Type B pancreatic cell (in vitro differentiated cells): ENCODE results near the gene KRTAP5-8. TPM values are rescaled to one million over a fixed set of nuclear protein-coding genes. Genes with fewer than 3 reads are reported as not detected.
"Not testable (repeated sequence)": the region's sequence is repeated elsewhere in the genome, so short reads cannot be mapped to it uniquely, and the experiment has no call there.

ENCODE experiments used
- DNase-seq: peaks from one replicate; pipeline ENCODE4 v3.0.0; 2021; ENCODE audit warnings: mixed read lengths; ENCODE audit not compliant: unreplicated experiment; ENCODE audit errors: extremely low spot score
- H3K27ac Mint-ChIP-seq: 2 replicates; pipeline ENCODE4 v1.8.0; 2021; ENCODE audit warnings: mild to moderate bottlenecking, mixed read lengths
- H3K27me3 Mint-ChIP-seq: 2 replicates; pipeline ENCODE4 v1.8.0; 2021; ENCODE audit warnings: mixed read lengths
- H3K36me3 Mint-ChIP-seq: 2 replicates; pipeline ENCODE4 v1.8.0; 2021; ENCODE audit warnings: mixed read lengths
- H3K4me1 Mint-ChIP-seq: one replicate; pipeline ENCODE4 v1.8.0; 2021; ENCODE audit warnings: mixed read lengths; ENCODE audit not compliant: unreplicated experiment
- H3K4me3 Mint-ChIP-seq: 2 replicates; pipeline ENCODE4 v1.8.0; 2021; ENCODE audit warnings: mild to moderate bottlenecking, mixed read lengths
- H3K9me3 Mint-ChIP-seq: 2 replicates; pipeline ENCODE4 v1.8.0; 2021; ENCODE audit warnings: mixed read lengths
- total RNA-seq: library from RNA; stranded (reverse); gene quantifications from 2 replicates; pipeline ENCODE4 v1.2.1, GENCODE V29; 2021; ENCODE audit warnings: low replicate concordance
- TF ChIP-seq, protein P1 (sequence below): fragments of 200-600 bp; sonication (generic); conservative IDR thresholded peaks from 2 replicates; pipeline ENCODE4 v1.5.0; 2021; ENCODE audit warnings: antibody characterized with exemption, mild to moderate bottlenecking

KRTAP5-8 gene
- total RNA-seq, 1 donor from 2014 or later: not detected

GRCh38 chr11:71577469-71578004, 39.7 kb downstream of the KRTAP5-8 start:
- Mint-ChIP-seq H3K4me1 (peaks cover 12% of the 10 kb centered on the region), H3K36me3 (no peaks in the 10 kb centered on the region), H3K27me3 (peaks cover 7% of the 10 kb centered on the region), H3K4me3 (no peak overlapping the region), H3K27ac (no peak overlapping the region), H3K9me3 (no peaks in the 10 kb centered on the region)
- TF ChIP-seq, protein P1, sequence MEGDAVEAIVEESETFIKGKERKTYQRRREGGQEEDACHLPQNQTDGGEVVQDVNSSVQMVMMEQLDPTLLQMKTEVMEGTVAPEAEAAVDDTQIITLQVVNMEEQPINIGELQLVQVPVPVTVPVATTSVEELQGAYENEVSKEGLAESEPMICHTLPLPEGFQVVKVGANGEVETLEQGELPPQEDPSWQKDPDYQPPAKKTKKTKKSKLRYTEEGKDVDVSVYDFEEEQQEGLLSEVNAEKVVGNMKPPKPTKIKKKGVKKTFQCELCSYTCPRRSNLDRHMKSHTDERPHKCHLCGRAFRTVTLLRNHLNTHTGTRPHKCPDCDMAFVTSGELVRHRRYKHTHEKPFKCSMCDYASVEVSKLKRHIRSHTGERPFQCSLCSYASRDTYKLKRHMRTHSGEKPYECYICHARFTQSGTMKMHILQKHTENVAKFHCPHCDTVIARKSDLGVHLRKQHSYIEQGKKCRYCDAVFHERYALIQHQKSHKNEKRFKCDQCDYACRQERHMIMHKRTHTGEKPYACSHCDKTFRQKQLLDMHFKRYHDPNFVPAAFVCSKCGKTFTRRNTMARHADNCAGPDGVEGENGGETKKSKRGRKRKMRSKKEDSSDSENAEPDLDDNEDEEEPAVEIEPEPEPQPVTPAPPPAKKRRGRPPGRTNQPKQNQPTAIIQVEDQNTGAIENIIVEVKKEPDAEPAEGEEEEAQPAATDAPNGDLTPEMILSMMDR: no peak
- no peak for DNase-seq

- H3K4me1 Mint-ChIP-seq: peaks cover 12% of the 10 kb centered on the region
- H3K4me3 Mint-ChIP-seq, H3K27me3 Mint-ChIP-seq, H3K9me3 Mint-ChIP-seq, DNase-seq, H3K27ac Mint-ChIP-seq, H3K36me3 Mint-ChIP-seq: not testable (repeated sequence)
Measured at GRCh38 chr11:71579513-71579912, 41.7 kb downstream of the KRTAP5-8 start.

DNA sequence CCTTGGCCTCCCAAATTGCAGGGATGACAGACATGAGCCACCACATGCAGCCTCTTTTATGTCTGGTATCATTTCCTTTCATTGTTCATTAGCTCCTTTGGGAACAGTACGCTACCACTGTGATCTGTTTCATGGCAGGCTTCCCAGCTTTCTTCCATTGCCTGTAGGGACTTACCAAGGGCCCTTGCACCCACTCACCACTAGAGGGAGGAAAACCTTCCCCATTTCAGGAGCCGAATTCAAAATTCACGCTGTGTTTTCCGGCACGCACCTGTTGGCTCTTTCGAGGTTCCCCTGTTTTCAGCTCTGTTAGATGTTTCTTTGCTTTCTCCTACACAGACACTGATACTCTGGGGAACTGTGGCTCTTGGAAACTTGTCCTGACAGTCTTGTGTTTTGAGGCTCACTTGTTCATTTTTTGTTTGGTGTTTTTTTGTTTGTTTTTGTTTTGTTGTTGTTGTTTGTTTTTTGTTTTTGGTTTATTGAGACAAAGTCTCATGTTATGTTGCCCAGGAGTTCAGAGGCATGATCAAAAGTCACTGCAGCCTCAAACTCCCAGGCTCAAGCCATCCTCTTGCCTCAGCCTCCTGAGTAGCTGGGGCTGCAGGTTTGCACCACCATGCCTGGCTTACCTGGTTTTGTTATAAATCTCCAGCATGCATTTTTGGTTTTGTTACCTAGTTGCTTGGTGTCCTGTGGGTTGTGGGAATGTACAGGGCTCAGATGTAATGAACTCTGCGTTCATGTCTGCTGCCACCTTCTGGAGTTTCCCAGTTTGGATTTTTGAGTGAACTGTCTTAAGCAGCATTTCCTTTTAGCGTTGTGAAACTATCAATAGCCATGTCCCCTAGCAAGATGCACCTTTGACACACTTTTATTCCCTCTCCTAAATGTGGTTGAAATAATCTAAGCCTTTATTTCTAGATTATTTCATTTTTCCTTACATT, 42.5 kb downstream of the KRTAP5-8 start:
- TF ChIP-seq, protein P1: peak; percentile 88
- no peaks in the 10 kb centered on the region for H3K36me3 Mint-ChIP-seq
- H3K9me3 Mint-ChIP-seq: no peaks in the 10 kb centered on the region
- no peak for DNase-seq
- no peak overlapping the region for H3K27ac Mint-ChIP-seq
- no peak overlapping the region for H3K4me3 Mint-ChIP-seq
- H3K4me1 Mint-ChIP-seq: peaks cover 12% of the 10 kb centered on the region
- H3K27me3 Mint-ChIP-seq: peaks cover 9% of the 10 kb centered on the region

DNA sequence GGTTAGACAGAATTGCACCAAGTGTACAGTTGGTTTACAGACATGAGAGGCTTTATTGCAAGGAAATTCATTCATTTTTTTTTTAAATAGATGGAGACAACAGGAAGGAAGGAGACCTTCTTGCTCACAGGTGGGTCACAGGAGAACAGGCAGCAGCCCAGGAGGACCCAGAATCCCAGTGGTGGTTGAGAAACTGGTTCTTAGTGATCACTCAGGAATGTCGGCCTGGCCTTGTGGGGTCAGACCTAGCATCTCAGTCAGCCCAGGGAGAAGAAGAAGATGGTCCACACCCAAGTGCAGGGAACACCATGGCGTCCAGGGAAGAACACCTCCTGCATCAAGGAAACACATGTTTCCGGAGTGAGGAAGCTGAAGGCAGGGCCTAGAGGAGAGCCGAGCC, 44.0 kb downstream of the KRTAP5-8 start:
- no peak for DNase-seq
- Mint-ChIP-seq H3K4me1 (peaks cover 21% of the 10 kb centered on the region), H3K4me3 (no peak overlapping the region), H3K9me3 (no peaks in the 10 kb centered on the region), H3K27me3 (peaks cover 9% of the 10 kb centered on the region), H3K27ac (no peak overlapping the region), H3K36me3 (no peaks in the 10 kb centered on the region)
- TF ChIP-seq, protein P1: no peak

DNA sequence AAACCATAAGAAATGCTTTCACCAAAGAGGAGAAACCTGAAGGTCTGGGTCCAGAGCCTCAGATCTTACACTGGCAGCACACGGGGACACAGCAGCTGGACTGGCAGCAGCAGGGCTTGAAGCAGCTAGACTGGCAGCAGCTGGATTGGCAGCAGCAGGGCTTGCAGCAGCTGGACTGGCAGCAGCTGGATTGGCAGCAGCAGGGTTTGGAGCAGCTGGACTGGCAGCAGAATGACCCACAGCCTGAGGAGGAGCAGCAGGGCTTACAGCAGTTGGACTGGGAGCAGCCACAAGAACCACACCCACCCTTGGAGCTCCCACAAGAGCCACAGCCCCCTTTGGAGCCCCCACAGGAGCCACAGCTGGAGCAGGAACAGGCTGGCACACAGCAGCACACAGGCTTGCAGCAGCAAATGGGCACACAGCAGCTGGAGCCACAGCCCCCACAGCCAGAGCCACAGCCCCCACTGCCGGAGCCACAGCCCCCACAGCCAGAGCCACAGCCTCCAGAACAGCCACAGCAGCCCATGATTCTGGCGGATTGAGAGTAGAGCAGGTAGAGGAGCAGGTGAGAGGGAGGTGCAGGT, 44.6 kb downstream of the KRTAP5-8 start, which contains the start of gene KRTAP5-11:
Gene KRTAP5-11, minus strand, starts transcription at position 567 of the 587 bp plus-strand sequence. Its CDS starts 38 bp downstream, at position 529.
- no peak within 1 kb of the TSS for H3K4me3 Mint-ChIP-seq
- H3K9me3 Mint-ChIP-seq: no peaks in the 10 kb centered on the region
- peak within 1 kb of the TSS; percentile 2 for H3K27ac Mint-ChIP-seq
- TF ChIP-seq, protein P1: no peak
- peaks cover 22% of the 10 kb centered on the region for H3K4me1 Mint-ChIP-seq
- DNase-seq: no peak
- no peaks in the 10 kb centered on the region for H3K36me3 Mint-ChIP-seq
- peaks cover 9% of the 10 kb centered on the region for H3K27me3 Mint-ChIP-seq

- not testable (repeated sequence) for H3K9me3 Mint-ChIP-seq, DNase-seq, H3K27me3 Mint-ChIP-seq, H3K4me3 Mint-ChIP-seq, H3K36me3 Mint-ChIP-seq
- peaks cover 22% of the 10 kb centered on the region for H3K4me1 Mint-ChIP-seq
- H3K27ac Mint-ChIP-seq: peak overlapping the region; percentile 2
Measured at GRCh38 chr11:71582969-71583368, 45.1 kb downstream of the KRTAP5-8 start.

- not testable (repeated sequence) for H3K9me3 Mint-ChIP-seq, H3K27me3 Mint-ChIP-seq, DNase-seq, H3K4me3 Mint-ChIP-seq, H3K27ac Mint-ChIP-seq, H3K36me3 Mint-ChIP-seq
- H3K4me1 Mint-ChIP-seq: peaks cover 21% of the 10 kb centered on the region
Measured at GRCh38 chr11:71585673-71586072, 47.8 kb downstream of the KRTAP5-8 start.

DNA sequence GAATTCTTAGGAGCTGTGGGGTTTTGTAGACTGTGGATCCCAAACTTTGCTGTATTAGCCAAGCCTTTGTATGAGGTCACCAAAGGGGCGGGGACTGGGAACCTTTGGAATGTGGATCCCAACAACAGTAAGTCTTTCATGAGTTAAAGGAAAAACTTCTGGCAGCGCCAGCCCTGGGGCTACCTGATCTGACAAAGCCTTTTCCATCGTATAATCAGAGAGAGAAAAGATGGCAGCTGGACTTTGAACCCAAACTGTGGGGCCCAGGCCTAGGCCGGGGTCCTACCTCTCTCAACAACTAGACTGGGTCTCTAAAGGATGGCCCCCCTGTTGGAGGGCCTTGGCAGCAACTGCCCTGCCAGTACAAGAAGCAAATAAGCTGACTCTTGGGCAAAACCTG, 50.5 kb downstream of the KRTAP5-8 start:
- not testable (repeated sequence) for H3K27me3 Mint-ChIP-seq, H3K36me3 Mint-ChIP-seq, H3K4me3 Mint-ChIP-seq, H3K9me3 Mint-ChIP-seq, DNase-seq, H3K27ac Mint-ChIP-seq
- H3K4me1 Mint-ChIP-seq: peaks cover 15% of the 10 kb centered on the region
